T-helper 17 cell (primary cell): ENCODE data around the gene SRGAP2B. TPM values are rescaled to one million over a fixed set of nuclear protein-coding genes. Genes with fewer than 3 reads are reported as not detected.
A peak's percentile ranks its signal among the peaks of the same experiment; 100 is the strongest.
"Not testable (repeated sequence)": the region's sequence is repeated elsewhere in the genome, so short reads cannot be mapped to it uniquely, and the experiment has no call there.

Experiments
- ATAC-seq: fragments of 150-1000 bp; cut with Tn5 transposase; 2 replicates; pipeline ENCODE4 v1.10.0; 2021; ENCODE audit warnings: mild to moderate bottlenecking, moderate library complexity
- DNase-seq, 3 donors: peaks; one replicate each; pipeline versions ENCODE4 v3.0.0 to v3.0.0-alpha.2; 2020 to 2021
- H3K9me3 ChIP-seq: one replicate; pipeline ENCODE4 v1.7.0; 2013; ENCODE audit warnings: low read length, mild to moderate bottlenecking; ENCODE audit not compliant: control insufficient read depth, poor library complexity, severe bottlenecking
- H3K27ac Mint-ChIP-seq: one replicate; pipeline ENCODE4 v1.8.0; 2022; ENCODE audit warnings: mild to moderate bottlenecking, moderate library complexity, mixed read lengths
- H3K27me3 Mint-ChIP-seq: one replicate; pipeline ENCODE4 v1.8.0; 2022; ENCODE audit warnings: mixed read lengths
- H3K36me3 Mint-ChIP-seq: one replicate; pipeline ENCODE4 v1.8.0; 2022; ENCODE audit warnings: low read depth, mixed read lengths
- H3K4me1 Mint-ChIP-seq: one replicate; pipeline ENCODE4 v1.8.0; 2022; ENCODE audit warnings: mild to moderate bottlenecking, mixed read lengths
- H3K4me3 Mint-ChIP-seq: one replicate; pipeline ENCODE4 v1.8.0; 2022; ENCODE audit warnings: mild to moderate bottlenecking, moderate library complexity, mixed read lengths
- total RNA-seq, 4 donors: library from RNA in 2 of 4; stranded (reverse) in 2 of 4; gene quantifications; one replicate each; pipeline ENCODE4 v1.2.3 and lab custom pipeline; 2022 to 2026

Gene SRGAP2B
- total RNA-seq (10 to 100 TPM; 22.5 to 23.0 TPM), total RNA-seq (lab: John Stamatoyannopoulos, UW) (4.5 to 4.8 reads per million in 2 donors)

DNA sequence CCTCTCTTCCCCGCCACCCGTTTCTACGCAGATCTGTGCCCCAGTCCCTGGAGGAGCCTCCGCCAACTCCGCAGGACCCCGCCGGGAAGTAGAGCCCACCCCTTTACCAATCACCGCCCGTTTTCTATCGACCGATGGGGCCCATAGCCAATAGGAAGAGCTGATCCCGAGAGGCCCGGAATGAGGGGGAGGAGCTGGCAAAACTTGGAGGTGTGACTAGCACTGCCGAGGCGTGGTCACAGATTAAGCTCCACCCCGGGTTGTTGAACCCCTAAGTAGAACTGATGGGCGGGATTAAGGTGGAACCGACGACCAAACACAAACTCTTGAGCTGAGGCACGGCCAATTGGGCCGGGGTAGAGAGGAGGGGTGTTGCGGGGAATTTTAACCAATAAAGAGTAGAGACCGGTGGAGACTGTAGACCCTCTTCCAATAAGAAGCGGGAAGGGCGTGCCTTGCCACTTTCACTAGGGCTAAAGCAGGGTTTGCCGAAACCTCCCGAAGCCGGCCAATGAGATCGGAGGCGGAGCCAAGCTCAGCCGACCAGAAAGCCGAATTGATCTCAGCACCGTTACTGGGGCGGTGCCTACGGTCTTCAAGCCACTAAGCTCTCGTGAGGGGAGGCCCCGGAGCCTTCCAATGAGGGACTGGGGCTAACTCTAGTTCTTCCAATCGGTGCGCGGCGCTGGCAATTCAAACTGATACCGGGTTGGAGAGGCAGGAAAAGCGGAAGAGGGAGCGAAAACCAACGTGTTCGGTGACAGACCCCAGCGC, at the start of gene SRGAP2B, which contains the start of gene FAM72D:
Gene SRGAP2B, minus strand, starts transcription at position 45 of the 774 bp plus-strand sequence. CDS start 2,427 bp downstream, outside the sequence.
Gene FAM72D, plus strand, starts transcription at position 691 of the 774 bp plus-strand sequence. CDS start 874 bp downstream, outside the sequence.
- not testable (repeated sequence) for H3K4me3 Mint-ChIP-seq, H3K4me1 Mint-ChIP-seq, H3K36me3 Mint-ChIP-seq, DNase-seq, H3K27me3 Mint-ChIP-seq, H3K9me3 ChIP-seq
- peak; percentile 85 for ATAC-seq
- H3K27ac Mint-ChIP-seq = peak within 1 kb of the TSS; percentile 60

DNA sequence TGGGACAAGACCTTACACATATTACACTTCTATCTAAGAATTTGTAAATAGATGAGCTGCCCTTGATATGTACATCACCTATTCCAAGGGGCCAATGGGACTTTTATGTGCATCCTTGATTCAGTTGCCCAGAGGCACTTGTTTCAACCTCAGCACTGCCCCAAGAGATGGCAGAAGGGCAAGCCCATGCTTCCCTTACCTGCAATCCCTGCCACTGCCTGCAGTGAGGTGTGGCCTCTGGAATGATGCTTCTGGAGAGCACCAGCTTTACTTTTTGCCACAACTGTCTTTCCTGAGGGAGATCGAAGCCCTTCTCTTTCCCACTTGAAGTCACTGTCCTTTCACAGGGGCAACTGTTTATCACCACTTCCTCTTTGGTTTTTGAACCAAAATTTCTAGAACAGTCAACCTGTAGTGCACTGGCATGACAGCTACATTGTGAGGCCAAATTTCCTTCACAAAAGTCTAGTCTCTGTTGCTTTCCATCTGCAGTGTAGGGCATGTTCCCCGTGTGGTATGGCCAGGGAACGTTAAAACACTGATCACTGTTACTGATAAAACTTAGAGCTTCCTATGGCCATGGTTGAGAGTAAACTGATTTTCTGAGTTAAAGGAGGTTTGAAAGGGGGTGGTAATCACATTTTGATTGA, 49.3 kb upstream of the SRGAP2B start:
- not testable (repeated sequence) for ATAC-seq

DNA sequence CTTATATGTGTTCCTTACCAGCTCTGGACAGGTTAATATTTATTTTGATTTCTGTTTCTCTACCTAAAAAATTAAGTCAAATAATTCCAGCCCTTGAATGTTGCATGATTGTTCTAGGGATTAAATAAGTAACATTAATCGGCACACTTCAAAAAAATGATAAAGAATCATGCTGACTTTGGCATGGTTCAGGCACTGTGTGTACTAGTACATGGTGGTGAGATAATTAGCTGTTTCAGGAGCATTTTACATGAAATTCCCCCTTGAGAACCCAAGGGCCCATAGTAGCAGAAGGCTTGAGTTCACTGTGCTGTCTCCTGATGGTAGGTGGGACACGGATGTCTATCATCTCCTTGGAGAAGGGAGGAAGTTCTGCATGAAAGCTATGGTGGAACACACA, 45.4 kb upstream of the SRGAP2B start:
- H3K27ac Mint-ChIP-seq, ATAC-seq, H3K4me3 Mint-ChIP-seq, H3K9me3 ChIP-seq, H3K4me1 Mint-ChIP-seq, DNase-seq, H3K27me3 Mint-ChIP-seq, H3K36me3 Mint-ChIP-seq: not testable (repeated sequence)

More for the DNA sequence above, 49.3 kb upstream of the SRGAP2B start:
- H3K36me3 Mint-ChIP-seq, H3K27ac Mint-ChIP-seq, H3K27me3 Mint-ChIP-seq, H3K9me3 ChIP-seq, H3K4me1 Mint-ChIP-seq, H3K4me3 Mint-ChIP-seq, DNase-seq: not testable (repeated sequence)

DNA sequence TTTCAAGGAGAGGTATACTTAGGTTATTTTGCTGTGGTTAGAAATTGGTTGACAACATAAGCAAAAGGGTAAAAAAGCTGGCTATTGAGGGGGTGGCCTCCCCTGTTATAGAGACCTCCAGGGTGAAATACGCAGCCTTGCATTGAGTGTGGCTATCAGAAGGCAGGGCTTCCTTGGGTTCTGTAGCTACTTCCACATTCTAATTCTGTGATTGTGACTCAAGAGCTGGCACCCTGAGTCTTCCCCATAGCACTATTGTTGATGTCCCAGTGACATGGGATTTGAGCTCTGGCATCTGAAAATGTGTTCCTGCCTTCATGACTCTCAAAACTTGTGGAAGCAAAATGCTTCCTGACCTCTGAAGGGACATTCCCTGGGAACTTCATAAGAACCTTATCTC, 39.3 kb upstream of the SRGAP2B start:
- H3K4me1 Mint-ChIP-seq, H3K36me3 Mint-ChIP-seq, ATAC-seq, H3K9me3 ChIP-seq, H3K27ac Mint-ChIP-seq, H3K27me3 Mint-ChIP-seq, H3K4me3 Mint-ChIP-seq, DNase-seq: not testable (repeated sequence)

DNA sequence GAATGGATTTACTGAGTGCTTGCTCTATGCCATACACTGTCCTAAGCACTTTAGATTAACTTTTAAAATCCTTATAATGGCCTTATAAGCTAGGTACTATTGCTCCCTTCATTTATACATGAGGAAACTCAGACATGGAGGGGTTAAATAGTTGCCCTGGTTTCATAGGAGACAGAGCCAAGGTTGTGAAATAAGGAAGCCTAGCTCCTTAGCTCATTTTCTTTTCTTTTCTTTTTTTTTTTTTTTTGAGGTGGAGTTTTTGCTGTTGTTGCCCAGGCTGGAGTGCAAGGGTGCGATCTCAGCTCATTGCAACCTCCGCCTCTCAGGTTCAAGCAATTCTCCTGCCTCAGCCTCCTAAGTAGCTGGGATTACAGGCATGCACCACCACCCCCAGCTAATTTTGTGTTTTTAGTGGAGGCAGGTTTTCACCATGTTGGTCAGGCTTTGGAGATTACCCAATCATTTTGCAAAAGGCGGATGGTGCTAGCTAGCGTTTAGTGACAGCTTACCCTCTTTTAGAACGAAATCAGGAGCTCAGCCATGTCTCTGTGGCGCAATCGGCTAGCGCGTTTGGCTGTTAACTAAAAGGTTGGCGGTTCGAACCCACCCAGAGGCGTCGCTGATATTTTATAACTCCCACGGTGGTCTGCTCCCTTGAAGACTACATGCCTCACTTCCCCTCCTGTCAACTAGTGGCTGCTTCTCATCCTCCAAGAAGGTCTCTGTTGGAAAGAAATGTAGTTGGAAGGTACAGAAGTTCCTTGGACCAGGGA, 33.8 kb upstream of the SRGAP2B start:
- H3K27me3 Mint-ChIP-seq, H3K27ac Mint-ChIP-seq, H3K36me3 Mint-ChIP-seq, H3K9me3 ChIP-seq, ATAC-seq, DNase-seq, H3K4me1 Mint-ChIP-seq, H3K4me3 Mint-ChIP-seq: not testable (repeated sequence)

DNA sequence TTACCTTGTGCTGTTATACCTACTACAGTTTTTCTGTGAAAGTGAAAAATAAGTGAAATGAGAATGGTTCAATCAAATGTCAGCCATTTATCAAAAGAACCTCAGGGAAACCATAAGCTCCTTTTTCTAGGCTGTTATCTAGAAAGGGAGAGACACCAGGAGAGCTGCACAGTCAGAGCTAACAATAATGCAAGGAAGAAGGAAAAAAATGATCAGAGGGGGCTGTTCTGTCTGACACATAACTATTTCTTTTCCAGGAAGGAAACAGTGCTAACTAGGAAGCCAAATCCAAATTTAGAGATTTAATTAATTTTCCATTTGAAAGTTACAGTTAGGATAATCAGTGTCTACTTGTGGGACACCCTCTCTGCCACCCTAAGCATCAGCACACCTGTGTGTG, 32.0 kb upstream of the SRGAP2B start:
- H3K36me3 Mint-ChIP-seq, DNase-seq, H3K4me3 Mint-ChIP-seq, H3K27ac Mint-ChIP-seq, H3K27me3 Mint-ChIP-seq, H3K9me3 ChIP-seq, H3K4me1 Mint-ChIP-seq, ATAC-seq: not testable (repeated sequence)

DNA sequence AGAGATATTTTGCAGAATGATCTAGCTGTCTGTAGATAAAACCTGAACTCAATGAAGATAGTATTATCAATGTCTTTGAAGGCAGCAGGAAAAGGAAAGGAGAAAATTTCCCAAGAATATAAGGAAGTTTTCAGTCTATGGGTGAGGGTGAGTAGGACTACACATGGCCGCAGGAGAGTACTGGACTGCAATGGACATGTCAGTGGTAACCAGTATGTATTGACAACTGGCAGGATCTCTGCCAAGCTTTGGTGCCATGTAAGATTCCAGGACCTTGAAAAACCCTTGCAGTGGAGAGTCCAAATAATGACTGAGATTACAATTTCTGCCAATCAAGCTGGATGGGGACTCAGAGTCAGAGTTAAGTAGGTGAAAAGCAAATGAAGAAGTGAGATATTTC, 30.0 kb upstream of the SRGAP2B start:
- H3K27ac Mint-ChIP-seq, DNase-seq, H3K4me1 Mint-ChIP-seq, H3K27me3 Mint-ChIP-seq, H3K4me3 Mint-ChIP-seq, H3K9me3 ChIP-seq, ATAC-seq, H3K36me3 Mint-ChIP-seq: not testable (repeated sequence)

DNA sequence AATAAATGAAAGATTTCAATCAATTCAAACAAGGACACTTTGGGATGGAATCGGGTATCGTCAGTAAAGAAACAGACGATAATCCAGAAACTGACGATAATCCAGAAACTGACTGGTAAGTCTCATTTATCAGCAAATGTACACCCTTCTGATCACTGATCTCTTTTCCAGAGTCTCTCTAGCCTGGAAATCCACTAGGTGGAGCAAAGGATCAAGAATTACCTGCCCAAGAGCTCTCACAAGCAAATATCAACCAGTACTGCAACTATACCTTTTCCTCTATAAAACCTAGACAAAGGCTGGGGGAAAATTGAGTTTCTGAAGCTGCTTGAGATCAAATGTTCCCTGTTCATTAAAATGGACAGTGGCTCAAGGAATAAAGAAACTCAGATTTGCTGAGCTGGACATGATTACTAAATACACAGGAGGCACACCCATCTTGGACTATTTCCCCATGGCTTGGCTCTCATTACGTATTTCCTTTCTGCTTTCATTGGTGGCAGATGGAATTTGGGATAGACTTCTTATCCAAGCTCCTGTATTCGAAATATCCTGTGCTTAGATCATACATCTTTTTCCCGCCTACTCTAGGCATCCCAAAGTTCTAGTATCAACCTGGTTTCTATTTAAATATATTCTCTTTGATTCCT, 29.0 kb upstream of the SRGAP2B start:
- not testable (repeated sequence) for H3K4me3 Mint-ChIP-seq, H3K27ac Mint-ChIP-seq, DNase-seq, ATAC-seq, H3K36me3 Mint-ChIP-seq, H3K9me3 ChIP-seq, H3K4me1 Mint-ChIP-seq, H3K27me3 Mint-ChIP-seq

DNA sequence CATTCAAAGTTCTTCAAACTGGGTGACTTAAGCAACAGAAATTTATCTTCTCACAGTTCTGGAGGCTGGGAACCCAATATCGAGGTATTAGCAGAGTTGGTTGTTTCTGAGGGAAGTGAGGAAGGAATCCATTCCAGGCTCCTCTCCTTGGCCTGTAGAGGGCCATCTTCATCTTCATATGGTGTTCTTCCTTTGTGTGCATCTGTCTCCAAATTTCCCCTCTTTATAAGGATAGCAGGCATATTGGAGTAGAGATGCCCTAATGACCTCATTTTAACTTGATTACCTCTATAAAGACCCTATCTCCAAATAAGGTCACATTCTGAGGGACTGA, 27.9 kb upstream of the SRGAP2B start:
- H3K36me3 Mint-ChIP-seq, DNase-seq, H3K9me3 ChIP-seq, H3K27ac Mint-ChIP-seq, ATAC-seq, H3K4me3 Mint-ChIP-seq, H3K27me3 Mint-ChIP-seq, H3K4me1 Mint-ChIP-seq: not testable (repeated sequence)

DNA sequence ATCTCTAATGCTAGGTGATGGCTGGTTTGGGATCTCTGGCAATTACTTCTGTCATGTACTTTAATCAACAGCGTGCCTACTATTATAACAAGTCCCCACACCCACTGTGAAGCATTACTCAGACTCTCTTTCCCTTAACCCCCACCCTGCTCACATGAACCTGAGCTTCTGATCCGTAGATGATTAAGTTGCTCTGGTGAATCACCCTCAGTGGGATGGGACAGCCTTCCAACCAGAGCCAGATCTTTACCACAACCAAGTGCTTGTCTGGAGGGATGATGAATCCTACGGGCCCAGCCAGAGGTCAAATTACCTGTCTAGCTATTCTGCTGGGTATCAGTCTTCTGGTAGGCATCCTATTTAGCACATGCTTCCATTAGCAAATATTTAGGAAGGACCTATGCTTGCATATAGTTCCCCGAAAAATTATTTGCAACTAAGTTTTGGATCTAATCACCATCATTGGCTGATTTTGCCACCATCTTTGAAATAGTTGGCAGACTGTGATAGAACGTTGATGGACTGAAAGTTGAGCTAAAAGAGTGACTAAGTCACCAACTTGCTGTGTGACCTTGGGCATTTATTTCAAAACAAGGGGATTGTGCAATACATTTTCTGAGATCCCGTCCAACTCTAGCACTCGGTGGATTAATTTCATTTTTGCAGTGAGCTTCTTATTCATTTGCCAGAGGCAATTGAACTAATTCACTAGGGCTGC, 27.4 kb upstream of the SRGAP2B start:
- not testable (repeated sequence) for H3K9me3 ChIP-seq, H3K36me3 Mint-ChIP-seq, ATAC-seq, H3K27me3 Mint-ChIP-seq, H3K27ac Mint-ChIP-seq, DNase-seq, H3K4me3 Mint-ChIP-seq, H3K4me1 Mint-ChIP-seq

DNA sequence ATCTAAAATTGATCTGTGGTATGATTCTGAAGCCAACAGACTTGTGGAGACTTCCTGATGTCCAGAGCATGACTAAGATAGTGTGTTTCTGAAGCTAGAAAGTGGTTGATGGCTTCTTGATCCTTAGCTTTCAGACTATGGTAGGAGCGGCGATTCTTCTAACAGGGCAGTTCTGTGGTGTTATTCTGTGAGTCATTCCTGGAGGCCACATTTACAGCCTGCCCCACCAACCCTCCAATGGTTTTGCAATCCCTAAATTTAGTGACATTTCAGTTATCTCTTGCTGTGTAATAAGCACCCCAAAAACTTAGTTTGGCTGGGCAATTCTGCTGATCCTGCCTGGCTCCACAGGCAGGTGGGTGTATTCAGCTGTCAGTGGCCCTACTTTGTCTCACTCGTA, 24.7 kb upstream of the SRGAP2B start:
- not testable (repeated sequence) for H3K9me3 ChIP-seq, DNase-seq, H3K4me1 Mint-ChIP-seq, H3K27ac Mint-ChIP-seq, H3K27me3 Mint-ChIP-seq, ATAC-seq, H3K4me3 Mint-ChIP-seq, H3K36me3 Mint-ChIP-seq

DNA sequence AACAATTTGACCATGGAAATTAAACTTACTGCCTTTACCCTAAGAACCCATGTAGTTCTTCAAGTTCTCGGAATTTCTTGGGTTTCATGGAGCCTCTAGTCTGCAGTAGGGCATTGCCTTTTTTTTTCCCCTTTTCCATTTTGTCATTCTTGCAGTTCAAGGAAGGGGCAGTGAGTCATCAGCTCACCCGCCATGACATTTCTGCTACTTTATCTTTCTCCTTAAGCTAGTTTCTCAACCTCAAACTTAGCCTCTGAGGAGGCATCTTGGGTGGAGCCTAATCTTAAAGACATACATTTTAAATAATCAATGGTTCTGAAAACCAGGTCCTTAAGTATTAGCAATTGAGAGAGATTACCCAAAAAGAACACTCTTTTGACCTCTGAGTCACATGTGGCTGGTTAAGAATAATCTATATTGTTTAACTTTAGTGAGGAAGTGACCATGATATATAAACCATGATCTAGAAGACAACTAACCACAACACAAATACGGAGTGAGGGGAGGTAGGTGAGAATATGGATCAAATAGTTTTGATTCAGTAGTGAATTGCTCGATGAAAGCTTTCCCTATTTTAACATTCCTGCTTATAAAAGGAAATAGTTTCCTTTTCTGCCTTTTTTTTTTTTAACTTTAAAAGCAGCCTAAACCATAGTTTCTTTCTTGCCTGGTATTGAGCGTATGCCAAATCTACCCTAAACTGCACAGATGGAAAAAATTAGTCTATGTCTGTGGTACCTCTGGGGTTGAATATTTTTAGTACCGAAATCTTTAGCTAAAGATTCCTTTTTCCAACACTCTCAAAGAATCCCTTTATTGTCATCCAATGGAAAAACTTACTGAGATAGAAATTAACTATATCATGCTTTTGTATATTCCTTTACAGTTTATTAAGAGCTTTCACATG, 20.7 kb upstream of the SRGAP2B start:
- not testable (repeated sequence) for H3K4me3 Mint-ChIP-seq, ATAC-seq

More for the DNA sequence above, 20.7 kb upstream of the SRGAP2B start:
- DNase-seq, H3K4me1 Mint-ChIP-seq, H3K36me3 Mint-ChIP-seq, H3K9me3 ChIP-seq, H3K27me3 Mint-ChIP-seq, H3K27ac Mint-ChIP-seq: not testable (repeated sequence)
